Measurements from ENCODE around the gene ARHGEF17. TPM values are rescaled to one million over a fixed set of nuclear protein-coding genes. Genes with fewer than 3 reads are reported as not detected.

Gene ARHGEF17
- polyA plus RNA-seq, 3 donors: 0.16 to 1.2 (median 0.55) TPM

GRCh38 chr11:73342633-73343032 lies 34.6 kb downstream of the ARHGEF17 start:
- H3K27ac Mint-ChIP-seq: no peak overlapping the region

GRCh38 chr11:73343076-73343873 lies 35.2 kb downstream of the ARHGEF17 start:
- no peak overlapping the region for H3K9ac ChIP-seq (ENCODE audit: insufficient read depth, low read length, poor library complexity, severe bottlenecking)
- H3K4me2 ChIP-seq (replicated peaks; ENCODE audit: extremely low read depth, low read length, poor library complexity, severe bottlenecking): no peak overlapping the region
- Mint-ChIP-seq H3K36me3 (no peaks in the 10 kb centered on the region), H3K4me1 (no peaks in the 10 kb centered on the region), H3K4me3 (no peak overlapping the region), H3K9me3 (peaks cover 0 to 4% (median 3%) of the 10 kb centered on the region in 7 donors), H3K27me3 (ENCODE audit: low read depth in 3 of 3) (peaks cover 6 to 19% (median 16%) of the 10 kb centered on the region in 3 donors), H3K27ac (no peak overlapping the region)
- H3K9me3 ChIP-seq (replicated peaks in 1 of 2; ENCODE audit: control insufficient read depth in 1 of 2, insufficient read depth in 1 of 2, low read length in 2 of 2): no peaks in the 10 kb centered on the region
- no peak overlapping the region for H3K4me3 ChIP-seq (replicated peaks in 1 of 3; ENCODE audit: low read depth in 2 of 3, low read length in 3 of 3)
- no peaks in the 10 kb centered on the region for H3K36me3 ChIP-seq (replicated peaks in 1 of 2; ENCODE audit: control insufficient read depth in 1 of 2, insufficient read depth in 2 of 2, low read length in 2 of 2)
- no peak overlapping the region for H2AFZ ChIP-seq (ENCODE audit: insufficient read depth, low read depth, low read length, poor library complexity, severe bottlenecking)
- DNase-seq: no peak
- no peaks in the 10 kb centered on the region for H4K20me1 ChIP-seq (ENCODE audit: insufficient read depth, low read length)
- no peak overlapping the region for H3K27ac ChIP-seq (ENCODE audit: low read depth in 1 of 2, low read length in 2 of 2)
- 98% methylated on average over 21 of the region's 40 CpGs for WGBS (ENCODE audit: insufficient coverage)
- TF ChIP-seq CTCF (IDR thresholded peaks at IDR 0.05): no peak
- no peaks in the 10 kb centered on the region for H3K79me2 ChIP-seq (ENCODE audit: insufficient read depth, low read length)
- intact Hi-C loops (cut with micrococcal nuclease): no loop called here
- no peaks in the 10 kb centered on the region for H3K27me3 ChIP-seq (ENCODE audit: control insufficient read depth in 2 of 2, insufficient read depth in 2 of 2, low read length in 2 of 2)
- no peaks in the 10 kb centered on the region for H3K4me1 ChIP-seq (ENCODE audit: control insufficient read depth in 1 of 2, insufficient read depth in 2 of 2, low read length in 2 of 2)

More at GRCh38 chr11:73342633-73343032, 34.6 kb downstream of the ARHGEF17 start:
- H3K79me2 ChIP-seq (ENCODE audit: insufficient read depth, low read length): no peaks in the 10 kb centered on the region
- H3K4me2 ChIP-seq (replicated peaks; ENCODE audit: extremely low read depth, low read length, poor library complexity, severe bottlenecking): no peak overlapping the region
- Mint-ChIP-seq H3K27me3 (ENCODE audit: low read depth in 3 of 3) (peaks cover 6 to 19% (median 15%) of the 10 kb centered on the region in 3 donors), H3K4me1 (no peaks in the 10 kb centered on the region), H3K4me3 (no peak overlapping the region), H3K36me3 (no peaks in the 10 kb centered on the region), H3K9me3 (peaks cover 0 to 4% (median 3%) of the 10 kb centered on the region in 7 donors)
- no peaks in the 10 kb centered on the region for H3K27me3 ChIP-seq (ENCODE audit: control insufficient read depth in 2 of 2, insufficient read depth in 2 of 2, low read length in 2 of 2)
- no peaks in the 10 kb centered on the region for H4K20me1 ChIP-seq (ENCODE audit: insufficient read depth, low read length)
- no peak overlapping the region for H2AFZ ChIP-seq (ENCODE audit: insufficient read depth, low read depth, low read length, poor library complexity, severe bottlenecking)
- no peaks in the 10 kb centered on the region for H3K4me1 ChIP-seq (ENCODE audit: control insufficient read depth in 1 of 2, insufficient read depth in 2 of 2, low read length in 2 of 2)
- no peak for TF ChIP-seq CTCF (IDR thresholded peaks at IDR 0.05)
- 88% methylated on average over 45 of the region's 54 CpGs for WGBS (ENCODE audit: insufficient coverage)
- no peaks in the 10 kb centered on the region for H3K9me3 ChIP-seq (replicated peaks in 1 of 2; ENCODE audit: control insufficient read depth in 1 of 2, insufficient read depth in 1 of 2, low read length in 2 of 2)
- H3K9ac ChIP-seq (ENCODE audit: insufficient read depth, low read length, poor library complexity, severe bottlenecking): no peak overlapping the region
- H3K36me3 ChIP-seq (replicated peaks in 1 of 2; ENCODE audit: control insufficient read depth in 1 of 2, insufficient read depth in 2 of 2, low read length in 2 of 2): no peaks in the 10 kb centered on the region
- no peak overlapping the region for H3K27ac ChIP-seq (ENCODE audit: low read depth in 1 of 2, low read length in 2 of 2)
- no peak for DNase-seq
- intact Hi-C loops (cut with micrococcal nuclease): no loop called here
- no peak overlapping the region for H3K4me3 ChIP-seq (replicated peaks in 1 of 3; ENCODE audit: low read depth in 2 of 3, low read length in 3 of 3)
